HCT116 (cell line): ENCODE data around the gene MAP3K2. TPM values are rescaled to one million over a fixed set of nuclear protein-coding genes. Genes with fewer than 3 reads are reported as not detected.

Experiments
- ATAC-seq: fragments of 200-7000 bp; cut with Tn5 transposase; 2 replicates; pipeline ENCODE4 v1.9.1; 2020; ENCODE audit warnings: mild to moderate bottlenecking, moderate library complexity
- BruUV-seq: library from RNA; stranded (reverse); fragments of 400-500 nt; replicated peaks from 2 replicates; lab custom pipeline; 2021; lab: Mats Ljungman, UMichigan
- CTCF ChIA-PET: fragments of 300-600 bp; sonication (Branson Sonifier 250); formaldehyde crosslinking; loops from one replicate; lab custom pipeline; 2021; ENCODE audit warnings: antibody characterized with exemption; lab: Charles Lee
- POLR2A ChIA-PET: fragments of 300-600, 350-600 bp; sonication (Branson Sonifier 250); formaldehyde crosslinking; loops from one replicate; lab custom pipeline; 2021; ENCODE audit warnings: antibody characterized with exemption; lab: Charles Lee
- RAD21 ChIA-PET, 2 experiments: fragments of 300-600 bp; sonication (Branson Sonifier 250); formaldehyde crosslinking; loops; one replicate each; lab custom pipeline; 2023; ENCODE audit warnings: low total read pairs in 2 of 2; ENCODE audit not compliant: uncharacterized antibody in 2 of 2, unreplicated experiment in 2 of 2, low non-redundant PET in 1 of 2; lab: Charles Lee
- DNase-seq: peaks from one replicate; pipeline ENCODE4 v3.0.0-alpha.2; 2010; ENCODE audit warnings: low read depth, low spot score
- H2AFZ ChIP-seq: fragments of 200-600 bp; shearing (Covaris generic), sonication (generic); 2 replicates; pipeline ENCODE4 v1.6.1; 2017; ENCODE audit warnings: low read depth, mixed run types, mixed read lengths, antibody characterized with exemption, low read length; ENCODE audit not compliant: poor library complexity, severe bottlenecking
- H3K27ac ChIP-seq: 2 replicates; pipeline ENCODE4 v1.5.1; 2012; ENCODE audit warnings: low read depth, low read length
- H3K27me3 ChIP-seq: fragments of 200-600 bp; sonication (generic); 2 replicates; pipeline ENCODE4 v1.6.1; 2016; ENCODE audit warnings: mixed run types, low read length, mixed read lengths; ENCODE audit not compliant: insufficient read depth
- H3K36me3 ChIP-seq, 2 experiments: fragments of 200-500 bp in 1 of 2; fragments of 200-600 bp in 1 of 2; sonication (Bioruptor generic) in 1 of 2; sonication (generic) in 1 of 2; 2 replicates each; pipeline versions ENCODE4 v1.5.1 to v1.6.1; 2014 to 2016; ENCODE audit warnings: low read length in 2 of 2, inconsistent platforms in 1 of 2, mixed read lengths in 1 of 2, mixed run types in 1 of 2; ENCODE audit not compliant: insufficient read depth in 2 of 2, control insufficient read depth in 1 of 2
- H3K4me1 ChIP-seq, 2 experiments: fragments of 200-600 bp in 1 of 2; sonication (generic) in 1 of 2; 2 replicates each; pipeline versions ENCODE4 v1.5.1 to v1.6.1; 2012 to 2017; ENCODE audit warnings: low read length in 2 of 2, inconsistent platforms in 1 of 2, mild to moderate bottlenecking in 1 of 2, mixed read lengths in 1 of 2, mixed run types in 1 of 2, moderate library complexity in 1 of 2; ENCODE audit not compliant: insufficient read depth in 2 of 2, control insufficient read depth in 1 of 2
- H3K4me2 ChIP-seq: fragments of 200-600 bp; sonication (generic); 2 replicates; pipeline ENCODE4 v1.6.1; 2017; ENCODE audit warnings: mixed run types, low read length, mixed read lengths
- H3K4me3 ChIP-seq, 2 experiments: fragments of 200-600 bp in 1 of 2; sonication (generic) in 1 of 2; replicated peaks in 1 of 2; 2 replicates each; pipeline ENCODE4 v1.5.1; 2011 to 2016; ENCODE audit warnings: low read length in 2 of 2, control low read depth in 1 of 2, low read depth in 1 of 2, mild to moderate bottlenecking in 1 of 2, mixed read lengths in 1 of 2, mixed run types in 1 of 2
- H3K79me2 ChIP-seq: fragments of 200-600 bp; sonication (generic); 2 replicates; pipeline ENCODE4 v1.6.1; 2017; ENCODE audit warnings: mild to moderate bottlenecking, mixed run types, low read length, moderate library complexity, mixed read lengths; ENCODE audit not compliant: insufficient read depth
- H3K9ac ChIP-seq: fragments of 200-600 bp; sonication (generic); 2 replicates; pipeline ENCODE4 v1.6.1; 2016; ENCODE audit warnings: low read length, mixed read lengths
- H3K9me2 ChIP-seq: fragments of 200-600 bp; sonication (generic), shearing (Covaris generic); 2 replicates; pipeline ENCODE4 v1.6.1; 2017; ENCODE audit warnings: mixed run types, mild to moderate bottlenecking, moderate library complexity; ENCODE audit not compliant: insufficient read depth
- H3K9me3 ChIP-seq, 2 experiments: fragments of 200-500 bp in 1 of 2; fragments of 200-600 bp in 1 of 2; sonication (Bioruptor generic) in 1 of 2; sonication (generic) in 1 of 2; 2 replicates each; pipeline ENCODE4 v1.6.1; 2014 to 2017; ENCODE audit warnings: low read length in 2 of 2, mixed read lengths in 2 of 2, inconsistent platforms in 1 of 2, low read depth in 1 of 2, mild to moderate bottlenecking in 1 of 2, mixed run types in 1 of 2, moderate library complexity in 1 of 2; ENCODE audit not compliant: control insufficient read depth in 1 of 2, insufficient read depth in 1 of 2
- H4K20me1 ChIP-seq: fragments of 200-600 bp; sonication (generic), shearing (Covaris generic); 2 replicates; pipeline ENCODE4 v1.6.1; 2017; ENCODE audit warnings: mixed run types, mild to moderate bottlenecking, moderate library complexity; ENCODE audit not compliant: insufficient read depth
- MAX ChIP-seq: IDR thresholded peaks from 2 replicates; pipeline ENCODE4 v1.6.1; 2012
- POLR2AphosphoS5 ChIP-seq: IDR thresholded peaks from 2 replicates; pipeline ENCODE4 v1.6.1; 2011; ENCODE audit warnings: mild to moderate bottlenecking, low read depth, low read length, moderate library complexity
- RAD21 ChIP-seq: IDR thresholded peaks from 2 replicates; pipeline ENCODE4 v1.6.1; 2012; ENCODE audit warnings: low read depth, mild to moderate bottlenecking
- YY1 ChIP-seq: IDR thresholded peaks from 2 replicates; pipeline ENCODE4 v1.6.1; 2011; ENCODE audit warnings: low read length, low read depth, moderate library complexity, mild to moderate bottlenecking; ENCODE audit not compliant: insufficient replicate concordance; ENCODE audit errors: extremely low read depth
- ZFX ChIP-seq: fragments of 450-650 bp; IDR thresholded peaks from 2 replicates; pipeline ENCODE4 v1.6.1; 2017
- intact Hi-C: fragments of 100-400 bp; cut with micrococcal nuclease; formaldehyde crosslinking; loops from 2 replicates; pipeline ENCODE4 v1.10.0; 2022
- total RNA-seq: library from RNA; stranded (reverse); gene quantifications from one replicate; pipeline ENCODE4 v1.2.1, GENCODE V29; 2021; ENCODE audit not compliant: unreplicated experiment
- TF ChIP-seq, protein P1 (sequence below): IDR thresholded peaks from 2 replicates; pipeline ENCODE4 v1.6.1; 2012
- TF ChIP-seq, protein P2 (sequence below): IDR thresholded peaks from 2 replicates; pipeline ENCODE4 v1.6.1; 2011; ENCODE audit warnings: mild to moderate bottlenecking, low read length, moderate library complexity; ENCODE audit not compliant: insufficient replicate concordance; ENCODE audit errors: extremely low read depth
- TF ChIP-seq, protein P3 (sequence below), 3 experiments: fragments of 200-600 bp in 1 of 3; sonication (generic) in 1 of 3; IDR thresholded peaks in 2 of 3; conservative IDR thresholded peaks in 1 of 3; 2 replicates each; pipeline ENCODE4 v1.5.1; 2012 to 2017; ENCODE audit warnings: low read depth in 2 of 3, low read length in 2 of 3, antibody characterized with exemption in 1 of 3, borderline replicate concordance in 1 of 3, control low read depth in 1 of 3, mild to moderate bottlenecking in 1 of 3, mixed read lengths in 1 of 3, mixed run types in 1 of 3, moderate library complexity in 1 of 3; ENCODE audit not compliant: insufficient read depth in 1 of 3

MAP3K2 gene
- total RNA-seq, 1 experiment from 2014 or later = 44.5 TPM

GRCh38 chr2:127275356-127275755 is 112.4 kb downstream of the MAP3K2 start:
- no peaks in the 10 kb centered on the region for H3K9me3 ChIP-seq
- ChIA-PET CTCF (no interaction called here), POLR2A (no interaction called here)
- peaks cover 43 to 55% of the 10 kb centered on the region in 2 experiments for H3K36me3 ChIP-seq
- TF ChIP-seq POLR2AphosphoS5 (no peak), ZFX (no peak)
- TF ChIP-seq, protein P1, sequence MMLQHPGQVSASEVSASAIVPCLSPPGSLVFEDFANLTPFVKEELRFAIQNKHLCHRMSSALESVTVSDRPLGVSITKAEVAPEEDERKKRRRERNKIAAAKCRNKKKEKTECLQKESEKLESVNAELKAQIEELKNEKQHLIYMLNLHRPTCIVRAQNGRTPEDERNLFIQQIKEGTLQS = no peak
- TF ChIP-seq, protein P2, sequence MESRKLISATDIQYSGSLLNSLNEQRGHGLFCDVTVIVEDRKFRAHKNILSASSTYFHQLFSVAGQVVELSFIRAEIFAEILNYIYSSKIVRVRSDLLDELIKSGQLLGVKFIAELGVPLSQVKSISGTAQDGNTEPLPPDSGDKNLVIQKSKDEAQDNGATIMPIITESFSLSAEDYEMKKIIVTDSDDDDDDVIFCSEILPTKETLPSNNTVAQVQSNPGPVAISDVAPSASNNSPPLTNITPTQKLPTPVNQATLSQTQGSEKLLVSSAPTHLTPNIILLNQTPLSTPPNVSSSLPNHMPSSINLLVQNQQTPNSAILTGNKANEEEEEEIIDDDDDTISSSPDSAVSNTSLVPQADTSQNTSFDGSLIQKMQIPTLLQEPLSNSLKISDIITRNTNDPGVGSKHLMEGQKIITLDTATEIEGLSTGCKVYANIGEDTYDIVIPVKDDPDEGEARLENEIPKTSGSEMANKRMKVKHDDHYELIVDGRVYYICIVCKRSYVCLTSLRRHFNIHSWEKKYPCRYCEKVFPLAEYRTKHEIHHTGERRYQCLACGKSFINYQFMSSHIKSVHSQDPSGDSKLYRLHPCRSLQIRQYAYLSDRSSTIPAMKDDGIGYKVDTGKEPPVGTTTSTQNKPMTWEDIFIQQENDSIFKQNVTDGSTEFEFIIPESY = no peak
- TF ChIP-seq, all 23 proteins: peak for 0
- H2AFZ ChIP-seq = no peak overlapping the region
- ATAC-seq = no peak
- H3K9me2 ChIP-seq = no peaks in the 10 kb centered on the region
- no TSS peak for BruUV-seq
- H3K79me2 ChIP-seq = peaks cover 27% of the 10 kb centered on the region; the same call in 1 of the 2 replicates
- no peaks in the 10 kb centered on the region for H4K20me1 ChIP-seq
- DNase-seq = no peak
- no peaks in the 10 kb centered on the region for H3K4me1 ChIP-seq
- no peak overlapping the region for H3K4me3 ChIP-seq
- H3K27me3 ChIP-seq = no peaks in the 10 kb centered on the region
- no peak overlapping the region for H3K4me2 ChIP-seq
- intact Hi-C loops = no loop called here
- no peak overlapping the region for H3K9ac ChIP-seq
- RAD21 ChIA-PET = no interaction called here
- H3K27ac ChIP-seq = no peak overlapping the region

DNA sequence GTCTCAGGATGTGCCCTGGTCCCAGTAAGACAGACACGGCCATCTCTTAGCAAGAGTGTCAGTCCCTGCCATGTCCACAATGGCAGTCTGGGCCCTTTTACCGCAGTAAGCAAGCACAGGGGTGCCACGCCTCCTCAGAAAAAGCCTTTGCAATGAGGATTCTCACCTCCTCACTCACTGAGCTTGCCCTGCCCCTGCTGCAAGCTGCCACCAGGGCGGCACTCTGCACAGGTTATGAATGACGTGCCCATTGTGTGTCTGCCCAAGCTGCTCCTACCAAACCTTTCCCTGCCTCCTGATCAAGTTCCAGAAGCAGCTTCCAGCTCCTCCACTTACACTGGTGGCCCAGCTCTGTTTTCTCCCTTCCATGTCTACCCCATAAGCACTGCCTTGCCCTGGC is 117.1 kb downstream of the MAP3K2 start:
- no peaks in the 10 kb centered on the region for H3K4me1 ChIP-seq
- peaks cover 28 to 47% of the 10 kb centered on the region in 2 experiments; a peak in 3 of 4 replicates for H3K36me3 ChIP-seq
- H3K79me2 ChIP-seq = peaks cover 12% of the 10 kb centered on the region; the same call in 1 of the 2 replicates
- no peak overlapping the region for H3K4me2 ChIP-seq
- TF ChIP-seq RAD21 = 0 out of 2 replicates have a peak, but pooled peaks have one; percentile 8
- TF ChIP-seq, protein P1 = no peak
- TF ChIP-seq MAX = no peak
- TF ChIP-seq, protein P3, sequence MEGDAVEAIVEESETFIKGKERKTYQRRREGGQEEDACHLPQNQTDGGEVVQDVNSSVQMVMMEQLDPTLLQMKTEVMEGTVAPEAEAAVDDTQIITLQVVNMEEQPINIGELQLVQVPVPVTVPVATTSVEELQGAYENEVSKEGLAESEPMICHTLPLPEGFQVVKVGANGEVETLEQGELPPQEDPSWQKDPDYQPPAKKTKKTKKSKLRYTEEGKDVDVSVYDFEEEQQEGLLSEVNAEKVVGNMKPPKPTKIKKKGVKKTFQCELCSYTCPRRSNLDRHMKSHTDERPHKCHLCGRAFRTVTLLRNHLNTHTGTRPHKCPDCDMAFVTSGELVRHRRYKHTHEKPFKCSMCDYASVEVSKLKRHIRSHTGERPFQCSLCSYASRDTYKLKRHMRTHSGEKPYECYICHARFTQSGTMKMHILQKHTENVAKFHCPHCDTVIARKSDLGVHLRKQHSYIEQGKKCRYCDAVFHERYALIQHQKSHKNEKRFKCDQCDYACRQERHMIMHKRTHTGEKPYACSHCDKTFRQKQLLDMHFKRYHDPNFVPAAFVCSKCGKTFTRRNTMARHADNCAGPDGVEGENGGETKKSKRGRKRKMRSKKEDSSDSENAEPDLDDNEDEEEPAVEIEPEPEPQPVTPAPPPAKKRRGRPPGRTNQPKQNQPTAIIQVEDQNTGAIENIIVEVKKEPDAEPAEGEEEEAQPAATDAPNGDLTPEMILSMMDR (IDR thresholded peaks at IDR 0.05 in 2 of 3, conservative IDR thresholded peaks at IDR 0.05 in 1 of 3; ENCODE audit: borderline replicate concordance in 1 of 3, insufficient read depth in 1 of 3, low read depth in 2 of 3, low read length in 2 of 3) = peak in 2 of 3 experiments; percentile 45 to 54; a peak in 4 of 6 replicates
- no peak for TF ChIP-seq YY1
- H2AFZ ChIP-seq = no peak overlapping the region
- H3K27ac ChIP-seq = no peak overlapping the region
- DNase-seq = no peak
- POLR2A ChIA-PET = interaction anchor here (0.5 kb wide), 1 partner anchor 24 kb away, joined by 3 read pairs; no protein-coding TSS in a partner anchor
- no peaks in the 10 kb centered on the region for H3K9me3 ChIP-seq
- no peaks in the 10 kb centered on the region for H3K9me2 ChIP-seq
- no peak overlapping the region for H3K9ac ChIP-seq
- BruUV-seq = no TSS peak
- intact Hi-C loops = no loop called here
- RAD21 ChIA-PET = no interaction called here
- ATAC-seq = peak; percentile 87
- H4K20me1 ChIP-seq = no peaks in the 10 kb centered on the region
- H3K4me3 ChIP-seq = no peak overlapping the region
- no peaks in the 10 kb centered on the region for H3K27me3 ChIP-seq
- CTCF ChIA-PET = interaction anchor here (1.2 kb wide), 1 partner anchor 74 kb away, joined by 3 read pairs; no protein-coding TSS in a partner anchor
